GM21447 (cell line): ENCODE data around the gene MAFF.

Experiments
- ATAC-seq: cut with Tn5 transposase; IDR thresholded peaks from one replicate; pipeline ENCODE4 v1.9.1; 2021; ENCODE audit not compliant: unreplicated experiment

The MAFF gene

DNA sequence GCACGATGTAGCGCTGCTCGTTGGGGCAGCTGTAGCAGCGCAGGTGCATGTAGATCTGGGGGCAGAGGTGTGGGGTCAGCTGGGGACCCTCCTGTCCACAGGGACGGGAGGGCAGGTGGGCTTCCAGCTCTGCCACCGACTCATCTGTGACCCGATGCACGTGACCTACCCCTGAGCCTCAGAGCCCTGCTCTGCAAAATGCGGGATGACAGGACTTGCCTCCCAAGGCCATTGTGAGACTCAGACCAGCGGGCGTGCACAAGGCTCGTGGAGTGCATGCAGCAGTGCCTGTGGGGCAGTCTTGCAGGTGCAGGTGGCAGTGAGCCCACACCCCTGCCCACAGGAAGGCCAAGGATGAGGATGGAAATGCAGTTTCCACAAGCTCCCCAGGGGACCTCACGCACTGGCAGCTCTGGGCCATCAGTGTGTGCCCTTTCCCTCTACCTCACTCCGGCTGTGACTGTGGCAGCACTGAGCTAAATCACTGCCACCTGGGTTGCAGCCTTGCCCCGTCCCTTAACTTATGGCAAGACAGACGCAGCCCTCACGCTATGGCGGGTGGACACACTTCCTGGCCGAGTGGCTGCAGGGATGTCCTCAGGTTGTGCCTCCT, 44.4 kb downstream of the MAFF start:
- no peak for ATAC-seq

DNA sequence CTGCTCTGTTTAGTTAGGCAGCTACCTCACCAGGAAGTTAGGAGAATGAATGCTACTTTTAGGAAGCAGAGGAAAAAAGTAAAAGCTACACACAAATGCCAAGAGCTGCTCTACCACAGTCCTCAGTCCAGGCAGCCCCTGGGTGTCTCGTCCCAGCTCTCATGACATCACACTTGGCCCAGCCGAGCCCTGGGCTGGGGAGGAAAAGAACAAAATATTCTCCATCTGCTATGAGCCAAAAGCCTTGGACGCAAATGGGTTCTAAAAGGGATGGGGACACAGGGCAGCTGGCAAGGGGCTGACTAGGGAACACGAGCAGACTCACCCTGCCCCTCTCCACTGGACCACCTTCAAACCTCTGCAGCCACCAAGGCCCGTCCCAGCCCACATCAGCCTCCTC, 44.9 kb downstream of the MAFF start:
- ATAC-seq = no peak

DNA sequence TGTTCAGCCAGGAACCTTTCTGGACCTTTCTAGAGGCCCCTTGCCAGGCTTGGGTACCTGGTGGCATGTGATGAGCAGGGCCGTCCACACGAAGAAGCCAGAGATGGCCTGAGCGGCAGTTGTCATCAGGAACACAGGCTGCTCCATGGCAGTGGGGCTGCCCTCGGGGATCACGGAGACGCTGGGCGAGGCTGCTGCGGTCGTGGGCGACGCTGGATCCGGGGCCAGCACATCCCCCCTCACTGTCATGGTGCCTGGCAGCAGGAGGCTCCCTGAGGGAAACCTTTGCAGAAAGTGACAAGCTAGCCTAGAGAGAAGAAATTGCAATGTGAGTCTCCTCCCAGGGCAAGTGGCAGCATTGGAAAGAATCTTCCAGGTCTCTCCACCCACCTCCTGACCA, 45.9 kb downstream of the MAFF start:
- ATAC-seq = no peak

DNA sequence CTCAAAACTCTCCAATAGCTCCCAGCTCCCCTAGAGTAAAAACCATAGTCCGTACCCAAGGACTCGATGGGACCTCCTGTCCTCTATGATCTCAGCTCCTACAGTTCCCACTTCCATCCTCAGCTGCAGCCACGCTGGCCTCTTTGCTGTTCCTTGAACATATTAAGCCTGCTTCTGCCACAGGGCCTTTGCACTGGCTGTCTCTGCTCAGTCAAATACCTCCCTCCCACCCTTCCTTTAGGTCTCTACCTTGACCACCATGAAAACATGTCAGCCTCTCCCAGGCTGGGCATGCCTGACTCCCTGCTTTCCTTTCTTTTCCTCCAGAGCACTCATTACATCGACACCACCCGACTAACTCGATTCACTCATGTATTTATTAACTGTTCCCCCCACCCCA, 46.5 kb downstream of the MAFF start:
- no peak for ATAC-seq

DNA sequence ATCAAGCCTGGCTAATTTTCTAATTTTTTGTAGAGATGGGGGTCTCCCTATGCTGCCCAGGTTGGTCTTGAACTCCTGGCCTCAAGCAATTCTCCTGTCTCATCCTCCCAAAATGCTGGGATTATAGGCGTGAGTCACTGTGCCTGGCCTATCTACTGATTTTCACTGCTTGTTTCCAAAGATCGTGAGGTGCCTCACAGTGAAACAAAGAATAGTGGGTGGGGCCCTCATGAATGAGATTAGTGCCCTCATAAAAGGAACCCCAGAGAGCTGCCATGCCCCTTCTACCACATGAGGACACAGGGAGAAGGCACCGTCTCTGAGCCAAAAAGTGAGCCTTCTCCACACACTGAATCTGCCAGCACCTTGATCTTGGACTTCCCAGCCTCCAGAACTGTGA, 47.5 kb downstream of the MAFF start:
- ATAC-seq = no peak

DNA sequence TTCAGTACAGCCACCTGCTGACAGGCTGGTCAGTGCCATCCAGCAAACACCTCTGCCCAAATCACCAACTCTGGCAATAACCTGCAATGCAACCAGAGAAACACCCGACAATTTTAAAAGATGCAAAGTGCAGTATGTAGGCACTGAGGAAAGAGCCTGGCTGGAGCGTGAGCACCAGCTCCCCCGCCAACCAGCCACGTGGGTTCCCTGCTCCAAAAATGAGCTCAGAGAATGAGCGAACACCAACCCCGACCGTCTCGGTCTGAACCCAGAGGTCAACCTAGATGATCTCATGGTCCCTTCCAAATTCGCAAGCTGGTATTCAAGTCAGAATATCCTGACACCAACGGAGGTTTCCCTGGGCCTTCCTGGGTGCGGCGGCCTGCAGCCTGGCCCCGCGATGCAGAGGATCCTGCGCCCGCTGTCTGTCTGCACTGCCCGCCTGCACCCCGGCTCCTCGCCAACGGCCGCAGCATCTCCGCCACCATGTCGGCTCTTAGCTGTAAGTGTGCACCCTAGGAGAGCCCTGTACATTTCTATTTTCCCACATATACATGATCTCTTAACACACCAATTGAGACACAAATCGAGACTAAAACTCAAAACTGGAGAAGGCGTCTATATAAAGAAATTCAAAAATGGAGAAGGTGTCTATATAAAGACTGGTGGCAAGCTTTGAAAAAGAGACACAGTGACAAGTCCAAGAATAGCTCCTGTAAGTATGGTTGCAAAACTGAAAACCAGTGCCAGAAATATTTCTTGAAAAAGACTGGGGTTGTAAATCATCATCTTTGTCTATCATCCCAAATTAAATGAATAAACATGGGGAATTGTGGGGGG, 48.2 kb downstream of the MAFF start:
- ATAC-seq = no peak

DNA sequence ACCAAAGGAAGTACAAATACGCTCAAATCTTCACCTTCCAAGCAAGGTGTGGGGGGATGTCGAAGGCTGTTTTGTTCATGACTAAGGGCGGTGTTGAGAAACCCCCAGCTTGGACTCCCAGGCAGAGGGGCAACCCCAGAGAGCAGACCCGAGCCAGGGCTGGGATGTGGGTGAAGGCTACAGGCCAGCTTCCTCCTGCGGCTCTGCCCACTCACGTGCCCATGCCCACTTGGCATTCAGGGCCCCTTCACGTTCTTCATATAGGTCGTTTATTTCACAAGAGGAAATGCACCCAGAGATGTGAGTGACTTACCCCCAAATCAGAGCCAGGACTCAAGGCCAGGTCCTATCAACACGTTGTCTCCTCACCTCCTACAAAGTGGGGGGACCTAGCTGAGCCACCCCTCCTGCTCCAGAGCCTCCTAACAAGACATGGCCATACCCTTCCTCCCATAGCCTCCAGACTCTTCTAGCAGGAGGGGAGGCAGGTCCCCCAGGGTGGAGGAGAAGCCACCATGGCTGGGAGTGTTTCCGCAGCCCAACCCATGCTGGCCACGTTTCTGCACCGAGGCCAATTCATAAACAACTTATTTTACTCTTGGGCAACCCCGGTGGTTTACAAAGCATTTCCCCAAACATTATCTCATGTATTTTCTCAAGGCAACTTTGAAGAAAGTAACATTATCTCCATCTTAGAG, 49.0 kb downstream of the MAFF start:
- ATAC-seq = no peak

DNA sequence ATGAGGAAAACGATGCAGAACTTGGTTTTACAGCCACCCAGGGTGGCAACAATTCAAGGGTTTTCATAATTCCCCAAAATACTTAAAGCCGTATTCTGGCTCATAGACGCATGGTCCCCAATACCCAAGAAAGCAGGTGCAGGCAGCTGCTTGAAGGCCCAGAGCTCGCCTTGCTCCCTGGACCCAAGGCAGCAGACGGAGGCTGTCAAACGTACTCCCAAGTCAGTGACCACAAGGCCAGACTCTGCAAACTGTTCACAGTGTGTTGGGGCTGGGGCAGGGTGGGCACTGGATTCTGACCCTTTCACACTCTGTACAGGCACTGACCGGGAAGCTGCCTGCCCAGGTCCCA, 49.5 kb downstream of the MAFF start:
- ATAC-seq = no peak

DNA sequence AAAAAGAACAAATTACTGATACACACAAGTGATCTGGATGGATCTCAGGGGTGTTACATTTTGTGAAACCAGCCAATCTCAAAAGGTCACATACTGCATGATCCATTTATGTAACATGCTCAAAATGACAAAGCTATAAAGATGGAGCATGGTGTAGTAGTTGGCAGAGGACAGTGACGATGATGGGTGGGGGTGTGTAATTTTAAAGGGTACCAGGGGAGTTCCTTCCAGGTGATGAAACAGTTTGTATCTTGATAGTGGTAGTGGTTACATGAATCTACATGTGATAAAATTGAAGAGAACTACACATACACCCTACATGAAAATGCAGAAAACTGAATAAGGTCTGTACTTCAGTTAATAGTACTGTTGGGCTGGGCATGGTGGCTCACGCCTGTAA, 53.9 kb downstream of the MAFF start:
- no peak for ATAC-seq

DNA sequence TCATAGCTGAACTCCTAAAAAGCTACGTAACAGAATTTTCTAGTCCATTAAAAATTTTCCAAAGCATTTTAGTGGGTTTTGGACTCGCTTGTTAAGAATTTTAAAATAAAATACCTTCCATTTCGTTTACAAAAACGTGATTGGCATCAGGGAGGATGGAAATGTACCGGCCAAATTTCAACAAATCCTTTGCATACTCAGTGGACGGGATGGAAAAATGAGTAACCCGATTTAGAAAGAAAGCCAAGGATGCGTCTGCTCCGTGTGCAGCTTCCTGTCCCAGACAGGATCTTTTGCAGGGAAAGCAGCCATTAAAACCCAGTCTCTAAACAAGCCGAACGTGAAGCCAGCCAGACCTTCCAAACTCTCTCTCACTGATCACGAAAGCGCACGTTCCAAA, 55.4 kb downstream of the MAFF start:
- ATAC-seq = no peak

DNA sequence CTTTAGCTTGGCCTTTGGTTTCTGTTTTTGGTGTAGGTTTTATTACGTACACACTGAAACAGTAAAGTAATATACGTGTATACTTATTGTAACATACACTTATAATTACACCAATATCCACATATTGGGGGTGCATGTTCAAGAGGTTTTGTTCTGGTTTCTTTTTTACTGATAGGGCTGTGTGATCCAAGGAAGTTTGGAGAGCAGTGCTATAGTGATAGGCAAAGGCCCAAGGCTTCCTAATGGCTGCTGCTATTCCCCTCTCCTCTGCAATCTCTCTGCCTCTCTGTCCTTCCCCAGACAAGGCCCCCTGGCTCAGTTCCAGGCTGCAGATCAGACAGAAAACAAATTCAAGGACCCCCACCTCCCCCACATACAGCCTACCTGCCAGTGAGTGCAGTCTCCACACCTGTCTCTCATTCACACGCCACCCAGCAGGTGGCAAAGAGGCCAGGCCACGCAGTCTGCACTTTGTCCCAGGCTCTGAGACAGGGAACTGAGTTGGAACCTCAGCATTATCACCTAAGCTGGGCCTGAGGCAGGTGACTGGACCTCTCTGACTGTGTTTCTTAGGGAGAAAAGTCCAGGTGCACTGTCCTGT, 56.0 kb downstream of the MAFF start:
- no peak for ATAC-seq

DNA sequence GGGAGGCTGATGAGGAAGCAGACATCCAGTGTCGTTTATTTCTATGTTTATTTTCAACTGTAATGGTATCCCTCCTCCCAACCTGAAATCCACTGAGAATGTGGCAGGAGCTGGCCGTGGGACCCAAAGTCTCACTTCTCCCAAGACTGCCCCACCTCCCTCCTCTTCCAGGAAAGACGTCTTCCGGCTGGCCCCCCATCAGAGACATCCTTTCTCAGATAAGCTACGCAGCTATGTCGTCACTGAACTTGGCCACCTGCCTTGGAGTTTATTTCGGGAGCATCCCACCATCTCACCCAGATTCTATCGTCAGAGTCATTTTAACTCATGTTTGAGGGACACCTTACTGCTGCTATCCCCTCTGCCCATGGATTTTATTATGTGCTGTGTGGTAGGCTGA, 57.1 kb downstream of the MAFF start:
- ATAC-seq = no peak

DNA sequence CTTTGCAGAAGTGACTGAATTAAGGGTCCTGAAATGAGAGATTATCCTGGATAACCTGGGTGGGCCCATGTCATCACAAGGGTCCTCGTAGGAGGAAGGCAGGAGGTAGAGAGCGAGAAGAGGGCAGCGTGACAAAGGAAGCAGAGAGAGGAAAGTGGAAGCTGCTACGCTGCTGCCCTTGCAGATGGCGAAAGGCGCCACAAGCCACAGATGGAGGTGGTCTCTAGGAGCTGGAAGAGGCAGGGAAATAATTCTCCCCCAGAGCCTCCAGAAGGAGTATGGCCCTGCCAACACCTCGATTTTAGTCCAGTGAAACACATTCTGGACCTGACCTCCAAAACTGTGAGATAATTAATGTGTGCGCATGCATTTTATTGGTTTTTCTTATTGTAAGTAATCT, 57.6 kb downstream of the MAFF start:
- no peak for ATAC-seq

DNA sequence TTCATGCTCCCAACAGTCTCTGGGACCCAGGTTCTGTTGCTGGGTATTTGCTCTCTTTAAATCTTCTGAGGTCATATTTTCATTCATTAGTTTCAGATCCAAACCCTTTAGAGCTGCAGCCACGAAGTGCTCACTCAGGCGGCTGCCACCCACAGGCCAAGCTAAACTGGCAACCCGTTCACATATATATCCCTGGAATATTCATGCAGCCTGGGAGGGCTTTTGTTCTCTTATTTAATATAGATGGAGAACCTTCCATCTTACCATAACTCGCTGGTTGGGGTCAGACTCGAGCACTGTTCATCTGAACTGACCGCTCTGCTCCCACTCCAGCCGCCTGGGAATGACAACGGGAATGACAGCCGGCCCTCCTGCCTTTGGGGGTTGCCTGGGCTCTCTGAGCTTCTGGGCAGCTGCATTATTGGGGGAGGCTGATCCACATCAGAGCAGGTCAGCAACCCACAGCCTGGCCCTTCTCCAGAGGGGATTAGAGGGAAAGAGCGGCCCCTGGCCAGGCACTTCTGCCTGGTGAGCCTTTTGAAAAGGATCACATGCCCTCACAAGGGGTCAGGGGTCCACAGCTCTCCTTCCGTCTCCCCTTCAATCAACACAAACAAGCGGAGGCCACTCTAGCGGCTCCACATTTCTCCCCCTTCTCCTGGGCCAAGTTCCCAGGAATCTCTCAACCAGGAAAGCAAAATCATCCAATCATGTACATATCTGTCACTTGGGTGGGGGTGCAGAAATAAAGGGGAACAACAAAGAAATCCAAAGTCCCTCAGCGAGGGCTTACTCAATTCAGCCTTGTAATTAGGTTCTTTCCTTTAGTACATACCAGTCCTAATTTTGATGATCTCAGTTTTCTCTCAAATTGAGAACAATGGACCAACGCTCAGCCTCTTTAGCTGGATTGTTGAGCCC, 59.2 kb downstream of the MAFF start:
- no peak for ATAC-seq

DNA sequence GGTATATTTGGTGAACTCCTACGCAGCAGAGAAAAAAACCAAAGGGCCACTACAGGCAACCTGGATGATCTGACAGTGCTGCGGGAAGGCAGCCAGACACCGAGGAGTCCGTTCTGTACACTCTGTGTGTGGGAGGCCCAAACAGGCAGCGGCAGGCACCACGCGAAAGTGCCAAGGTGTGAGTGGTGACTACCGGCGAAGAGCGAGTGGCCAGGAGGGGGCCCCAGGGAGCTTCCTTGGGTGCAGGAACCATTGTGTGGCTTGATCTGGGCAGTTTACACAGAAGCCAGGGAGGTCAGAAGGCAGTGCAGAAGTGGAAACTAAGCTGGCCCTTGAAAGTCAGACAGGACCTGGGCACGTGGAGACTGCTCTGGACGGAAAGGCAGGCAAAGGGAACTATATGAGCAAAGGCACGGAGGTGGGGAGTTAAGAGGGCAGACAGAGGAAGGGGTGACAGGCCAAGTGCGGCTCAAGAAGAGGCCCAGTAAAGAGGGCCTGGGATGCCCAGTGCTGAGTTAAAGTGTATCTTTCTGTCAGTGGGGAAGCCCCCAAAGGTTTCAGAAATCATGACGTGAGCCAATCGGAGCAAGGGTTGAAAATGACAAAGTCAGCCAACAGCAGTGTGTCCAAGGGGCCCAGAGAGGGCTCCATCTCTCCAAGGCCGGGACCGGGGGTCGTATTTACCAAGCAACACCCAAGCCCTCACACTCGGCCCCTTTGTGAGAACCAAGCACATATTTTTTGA, 60.4 kb downstream of the MAFF start:
- ATAC-seq = no peak

DNA sequence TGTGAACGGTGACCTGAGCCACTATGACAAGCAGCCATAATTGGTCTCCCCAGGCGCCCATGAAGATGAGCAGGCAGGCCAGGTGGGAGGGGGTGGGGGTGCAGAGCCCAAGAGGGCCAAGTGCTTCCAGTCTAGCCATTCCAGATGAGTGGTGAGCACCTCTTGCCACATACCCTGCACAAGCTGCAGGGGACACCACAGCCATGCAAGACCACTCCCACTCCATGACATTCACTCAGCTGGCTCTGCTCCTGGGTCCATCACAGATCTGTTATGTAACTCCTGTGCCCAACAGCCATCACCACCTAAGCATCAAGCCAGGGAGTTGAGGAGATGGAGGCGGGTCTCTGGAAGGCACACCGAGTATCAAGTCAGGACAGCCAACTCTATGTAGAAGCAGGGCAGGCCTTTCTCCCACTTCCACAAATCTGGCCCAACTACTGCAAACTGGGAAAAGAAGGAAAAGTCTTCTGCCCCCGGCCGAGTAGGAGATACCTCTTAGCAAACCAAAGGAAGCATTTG, 62.6 kb downstream of the MAFF start:
- ATAC-seq = no peak
